ENCODE results near the gene PFKL.
"Not testable (repeated sequence)": the region's sequence is repeated elsewhere in the genome, so short reads cannot be mapped to it uniquely, and the experiment has no call there.

PFKL gene

DNA sequence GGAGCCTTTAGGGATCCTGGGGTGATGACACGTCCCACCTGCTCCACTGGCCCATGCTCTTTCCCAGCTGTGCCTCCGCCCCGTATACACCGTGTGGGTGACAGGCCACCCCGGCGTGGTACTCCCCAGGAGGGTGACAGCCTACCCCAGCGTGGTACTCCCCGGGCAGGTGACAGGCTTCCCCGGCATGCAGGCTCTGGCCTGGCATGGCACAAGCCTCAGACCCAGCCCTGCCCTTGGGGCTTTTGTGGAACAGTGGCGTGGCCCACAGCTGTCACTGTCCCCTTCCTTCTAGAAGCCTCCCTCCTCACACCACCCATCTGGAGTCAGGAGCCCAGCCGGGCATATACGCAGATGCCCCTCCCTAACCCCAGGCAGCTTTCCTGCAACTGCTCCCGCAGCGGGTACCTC, 4.7 kb upstream of the PFKL start:
- DNase-seq, result no peak

GRCh38 chr21:44295646-44296045, 4.2 kb upstream of the PFKL start:
- DNase-seq, result no peak

DNA sequence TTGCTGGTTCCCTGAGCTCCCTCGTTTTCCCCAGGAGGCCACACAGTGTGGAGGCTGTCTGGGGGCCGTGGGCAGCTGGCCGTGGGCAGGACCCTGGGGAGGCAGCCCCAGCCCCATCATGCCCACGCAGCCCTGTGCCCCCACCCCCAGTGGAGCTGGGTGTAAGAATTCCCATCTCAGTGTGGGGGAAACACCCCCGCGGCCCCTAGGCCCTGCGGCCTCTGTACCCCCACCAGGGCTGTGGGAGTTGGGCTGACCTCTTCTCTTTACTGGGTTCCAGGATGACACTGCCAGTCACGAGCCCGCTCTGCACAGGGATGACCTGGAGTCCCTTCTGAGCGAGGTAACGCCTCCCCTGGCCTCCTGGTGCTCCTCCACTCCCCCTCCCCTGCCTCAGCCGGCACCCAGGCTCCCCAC, 3.7 kb upstream of the PFKL start:
- no peak for DNase-seq

- no peak for DNase-seq
Measured at GRCh38 chr21:44296916-44297315, 2.9 kb upstream of the PFKL start.

DNA sequence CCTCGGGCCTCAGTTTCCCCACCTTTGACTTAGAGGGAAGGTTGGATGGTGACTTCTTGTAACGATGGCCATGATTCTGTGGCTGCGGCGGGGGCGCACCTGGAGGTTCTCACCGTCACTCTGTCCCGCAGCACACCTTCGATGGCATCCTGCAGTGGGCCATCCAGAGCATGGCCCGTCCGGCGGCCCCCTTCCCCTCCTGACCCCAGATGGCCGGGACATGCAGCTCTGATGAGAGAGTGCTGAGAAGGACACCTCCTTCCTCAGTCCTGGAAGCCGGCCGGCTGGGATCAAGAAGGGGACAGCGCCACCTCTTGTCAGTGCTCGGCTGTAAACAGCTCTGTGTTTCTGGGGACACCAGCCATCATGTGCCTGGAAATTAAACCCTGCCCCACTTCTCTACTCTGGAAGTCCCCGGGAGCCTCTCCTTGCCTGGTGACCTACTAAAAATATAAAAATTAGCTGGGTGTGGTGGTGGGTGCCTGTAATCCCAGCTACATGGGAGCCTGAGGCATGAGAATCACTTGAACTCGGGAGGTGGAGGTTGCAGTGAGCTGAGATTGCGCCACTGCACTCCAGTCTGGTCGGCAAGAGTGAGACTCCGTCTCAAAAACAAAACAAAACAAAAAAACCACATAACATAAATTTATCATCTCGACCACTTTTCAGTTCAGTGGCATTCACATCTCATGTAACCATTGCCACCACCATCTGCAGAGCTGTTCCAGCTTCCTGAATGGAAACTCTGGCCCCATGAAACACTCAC, 2.1 kb upstream of the PFKL start:
- peak; percentile 82 for DNase-seq

- DNase-seq, result peak; percentile 36
Measured at GRCh38 chr21:44298301-44298700, 1.6 kb upstream of the PFKL start.

- DNase-seq, result no peak
Measured at GRCh38 chr21:44299085-44299457, 782 bp upstream of the PFKL start.

GRCh38 chr21:44300262-44300959, 558 bp downstream of the PFKL start:
- DNase-seq, result peak; percentile 73

- DNase-seq, result no peak
Measured at GRCh38 chr21:44301141-44301540, 1.3 kb downstream of the PFKL start.

- DNase-seq, result no peak
Measured at GRCh38 chr21:44301961-44302406, 2.1 kb downstream of the PFKL start.

- DNase-seq, result not testable (repeated sequence)
Measured at GRCh38 chr21:44302573-44303401, 2.9 kb downstream of the PFKL start.

DNA sequence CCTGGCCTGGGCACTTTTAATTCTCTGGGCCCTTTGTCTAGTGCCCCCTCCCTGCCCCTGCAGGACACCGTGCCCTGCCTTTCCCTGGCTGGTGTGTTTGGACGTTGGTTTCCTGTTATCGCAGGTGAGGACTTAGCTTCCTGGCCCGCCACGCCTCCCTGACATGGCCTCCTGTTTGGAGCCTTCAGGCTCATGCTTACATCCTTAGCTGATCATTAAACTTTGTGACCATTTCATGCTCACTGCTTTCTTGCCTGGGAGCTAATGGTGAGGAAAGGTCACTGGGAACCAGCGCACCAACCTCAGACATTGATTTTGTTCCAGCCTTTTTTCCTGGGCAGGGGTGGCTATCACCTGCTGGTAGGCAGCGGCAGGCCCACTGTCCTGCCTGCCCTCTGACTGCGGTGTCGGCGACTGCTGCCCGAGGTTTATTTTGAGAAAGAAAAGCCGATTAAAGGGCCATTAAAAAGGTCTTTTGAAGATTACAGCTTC, 3.7 kb downstream of the PFKL start:
- no peak for DNase-seq

DNA sequence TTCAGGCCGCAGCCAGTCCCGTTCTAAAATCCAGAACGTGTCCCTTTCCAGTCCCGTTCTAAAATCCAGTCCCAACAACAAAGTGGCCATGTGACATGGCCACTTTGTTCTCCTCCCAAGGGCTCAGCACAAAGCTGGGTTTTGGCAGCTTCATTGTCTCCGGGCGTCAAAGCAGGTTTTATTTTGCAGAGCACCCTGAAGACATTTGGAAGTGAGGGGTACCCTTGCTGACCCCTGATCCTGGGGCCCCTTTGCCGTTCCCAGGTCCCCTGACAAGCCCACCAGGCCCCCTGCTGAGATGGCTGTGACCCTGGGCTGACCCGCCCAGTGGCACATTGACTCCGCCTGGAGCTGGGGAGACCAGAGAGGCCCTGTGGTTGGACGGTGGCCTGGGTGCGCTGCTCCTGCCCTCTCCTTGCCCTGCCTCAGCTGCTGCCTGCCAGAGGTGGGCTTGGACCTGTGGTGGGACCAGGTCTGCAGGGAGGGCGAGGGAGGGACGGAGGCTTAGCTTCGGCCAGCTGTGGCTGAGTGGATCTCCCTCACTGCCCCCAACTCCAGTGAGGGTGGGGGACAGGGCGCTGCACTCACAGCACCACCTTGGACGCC, 4.3 kb downstream of the PFKL start:
- no peak for DNase-seq

DNA sequence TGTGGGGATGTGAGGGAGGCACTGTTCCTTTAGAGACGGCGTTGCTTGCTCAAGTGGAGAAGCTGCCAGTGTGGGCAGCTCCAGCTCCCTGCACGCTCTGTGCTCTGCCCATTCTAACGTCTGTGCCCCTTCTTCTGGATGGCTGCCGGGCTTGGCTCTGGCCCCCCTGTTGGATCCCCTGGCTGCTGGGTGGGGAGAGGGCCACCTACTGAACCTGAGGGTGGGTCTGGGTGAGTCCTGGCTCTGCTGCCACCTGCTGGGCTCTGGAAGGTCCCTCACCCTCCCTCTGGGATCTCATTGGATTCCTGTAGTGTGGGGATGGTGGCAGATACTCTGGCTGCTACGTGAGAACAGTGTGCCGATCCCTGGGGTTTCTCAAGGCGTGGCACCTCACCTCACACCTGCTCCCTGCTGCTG, 5.0 kb downstream of the PFKL start:
- DNase-seq, result peak; percentile 47

GRCh38 chr21:44305691-44306090, 5.8 kb downstream of the PFKL start:
- no peak for DNase-seq

DNA sequence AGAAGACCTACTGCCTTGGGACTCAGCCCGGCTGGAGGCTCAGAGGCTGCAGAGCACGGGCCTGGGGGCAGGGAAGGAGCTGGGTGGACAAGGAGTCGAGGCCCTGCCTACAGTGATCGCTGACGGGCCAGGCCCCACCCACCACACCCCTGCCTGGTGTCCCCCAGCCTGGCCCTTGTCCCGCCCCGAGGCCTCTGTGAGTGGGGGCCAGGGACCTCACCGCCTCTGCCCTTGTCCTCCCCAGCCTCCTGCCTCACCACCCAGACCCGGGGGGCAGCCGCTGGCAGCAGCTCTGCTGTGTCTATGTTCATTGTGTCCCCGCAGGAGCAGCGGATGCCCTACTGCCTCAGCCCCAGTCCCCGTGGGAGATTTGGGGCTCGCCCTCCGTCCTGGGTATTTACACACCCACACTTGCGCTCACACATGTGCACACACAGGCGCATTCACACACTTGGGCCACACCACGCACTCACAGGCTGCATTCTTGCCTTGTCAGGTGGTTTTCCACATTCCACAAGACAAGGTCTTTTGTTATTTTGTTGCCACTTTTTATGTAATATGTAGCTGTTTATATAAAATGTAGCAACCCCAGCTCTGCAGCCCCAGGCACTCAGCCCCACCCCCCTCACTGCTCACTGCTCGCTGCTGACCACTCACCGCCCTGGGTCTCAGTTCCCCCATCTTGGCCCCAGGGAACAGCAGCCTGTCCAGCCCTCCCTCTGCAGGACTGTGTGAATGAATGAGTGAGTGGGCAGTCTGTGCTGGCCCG, 7.3 kb downstream of the PFKL start:
- no peak for DNase-seq

DNA sequence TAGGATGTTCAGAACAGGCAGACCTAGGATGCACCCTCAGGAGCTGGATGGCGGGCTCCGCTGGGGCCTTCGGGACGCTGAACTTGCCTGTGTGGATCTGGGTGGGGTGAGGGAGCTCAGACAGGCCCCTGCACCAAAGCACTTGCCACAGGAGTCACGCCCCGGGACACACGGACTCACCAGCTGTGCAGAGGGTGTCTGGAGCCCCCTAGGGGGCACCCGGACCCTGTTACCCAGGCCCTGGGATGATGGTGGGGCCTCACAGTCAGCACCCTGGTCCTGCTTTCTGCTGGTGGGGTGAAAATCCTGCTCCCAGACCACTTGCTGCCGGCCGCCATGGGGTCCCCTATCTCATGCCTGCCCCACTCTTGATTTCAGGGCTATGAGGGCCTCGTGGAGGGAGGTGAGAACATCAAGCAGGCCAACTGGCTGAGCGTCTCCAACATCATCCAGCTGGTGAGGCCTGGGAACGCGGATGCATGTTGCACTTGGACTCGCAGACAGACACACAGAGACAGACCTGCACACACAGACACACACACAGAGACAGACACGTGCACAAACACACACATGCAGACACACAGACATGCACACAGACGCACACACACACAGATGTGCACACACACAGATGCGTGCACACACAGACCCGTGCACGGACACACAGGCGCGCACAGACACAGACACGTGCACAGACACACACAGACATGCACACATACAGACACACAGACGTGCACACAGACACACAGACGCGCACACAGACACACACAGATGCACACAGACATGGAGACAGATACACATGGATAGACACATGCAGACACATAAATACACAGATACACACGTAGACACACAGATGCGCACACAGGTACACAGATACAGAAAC, 11.0 kb downstream of the PFKL start:
- no peak for DNase-seq

GRCh38 chr21:44312089-44312488, 12.2 kb downstream of the PFKL start:
- DNase-seq, result no peak

DNA sequence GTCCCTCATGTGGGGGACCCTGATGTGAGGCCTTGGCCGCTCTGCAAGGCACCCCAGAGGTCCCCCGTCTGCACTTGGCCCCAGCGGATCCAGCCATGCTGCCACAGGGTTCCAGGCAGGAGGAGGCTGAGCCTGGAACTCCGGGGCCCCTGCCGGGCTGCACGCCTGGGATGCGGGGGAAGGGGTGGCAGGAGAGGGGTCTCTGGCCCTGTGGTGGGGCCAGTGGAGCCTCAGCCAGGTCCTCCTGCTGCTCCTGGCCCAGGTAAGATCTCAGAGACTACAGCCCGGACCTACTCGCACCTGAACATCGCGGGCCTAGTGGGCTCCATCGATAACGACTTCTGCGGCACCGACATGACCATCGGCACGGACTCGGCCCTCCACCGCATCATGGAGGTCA, 12.9 kb downstream of the PFKL start:
- DNase-seq, result no peak

DNA sequence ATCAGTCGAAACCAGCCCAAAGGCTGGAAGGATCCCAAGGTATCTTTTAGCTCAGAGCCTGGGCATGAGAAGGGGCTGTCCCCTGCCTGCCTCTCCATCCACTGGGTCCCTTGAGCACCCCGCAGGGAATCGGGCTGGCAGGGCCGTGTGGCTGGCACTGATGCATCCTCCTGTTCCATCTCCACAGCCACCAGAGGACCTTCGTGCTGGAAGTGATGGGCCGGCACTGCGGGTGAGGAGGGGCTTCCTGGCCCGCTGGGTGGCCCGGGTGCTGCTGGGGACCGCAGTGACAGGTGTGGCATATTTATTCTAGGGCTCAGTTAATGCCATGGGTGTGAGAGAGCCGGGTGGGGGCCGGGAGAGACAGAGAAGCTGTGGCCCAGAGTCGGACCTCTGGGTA, 13.6 kb downstream of the PFKL start:
- DNase-seq, result no peak

- DNase-seq, result no peak
Measured at GRCh38 chr21:44314128-44314527, 14.3 kb downstream of the PFKL start.

Data from activated CD4-positive, alpha-beta T cell treated with anti-CD3 and anti-CD28 coated beads, Interleukin-10, Interleukin-2, amounts not matched to agents 100 ng/mL and 50 ng/mL, durations not matched to agents 16 hours and 8 hours (primary cell).